GM12878 (cell line): Measurements from ENCODE around the gene FCER1G. TPM values are rescaled to one million over a fixed set of nuclear protein-coding genes. Genes with fewer than 3 reads are reported as not detected.

Experiments
- BHLHE40 ChIP-seq, 2 experiments: fragments of 450-650 bp in 1 of 2; IDR thresholded peaks; 2 replicates each; pipeline ENCODE4 v1.6.1; 2011 to 2017; ENCODE audit warnings: low read depth in 2 of 2, borderline replicate concordance in 1 of 2, improper control_type of control experiment in 1 of 2, low read length in 1 of 2, mild to moderate bottlenecking in 1 of 2
- CBX3 ChIP-seq: fragments of 200-600 bp; sonication (generic); IDR thresholded peaks from 2 replicates; pipeline ENCODE4 v1.6.1; 2016; ENCODE audit warnings: low read depth, borderline replicate concordance
- CHD2 ChIP-seq: IDR thresholded peaks from 2 replicates; pipeline ENCODE4 v1.6.1; 2011; ENCODE audit warnings: low read depth, low read length, improper control_type of control experiment, borderline replicate concordance
- CHD4 ChIP-seq: fragments of 200-600 bp; sonication (generic); IDR thresholded peaks from 2 replicates; pipeline ENCODE4 v1.6.1; 2016; ENCODE audit warnings: mild to moderate bottlenecking
- DPF2 ChIP-seq: fragments of 450-650 bp; IDR thresholded peaks from 2 replicates; pipeline ENCODE4 v1.6.1; 2017; ENCODE audit warnings: mild to moderate bottlenecking
- HDGF ChIP-seq: fragments of 450-650 bp; IDR thresholded peaks from 2 replicates; pipeline ENCODE4 v1.6.1; 2016; ENCODE audit warnings: antibody characterized with exemption
- JUND ChIP-seq: IDR thresholded peaks from 2 replicates; pipeline ENCODE4 v1.6.1; 2012; ENCODE audit warnings: low read depth, mild to moderate bottlenecking, low read length, improper control_type of control experiment, moderate library complexity
- MAX ChIP-seq: IDR thresholded peaks from 2 replicates; pipeline ENCODE4 v1.6.1; 2012; ENCODE audit warnings: low read depth, low read length, improper control_type of control experiment
- MTA2 ChIP-seq: fragments of 450-650 bp; IDR thresholded peaks from 2 replicates; pipeline ENCODE4 v1.6.1; 2016; ENCODE audit warnings: low read depth, mild to moderate bottlenecking, moderate library complexity
- MYB ChIP-seq: fragments of 150-350 bp; IDR thresholded peaks from 2 replicates; pipeline ENCODE4 v1.6.1; 2014; ENCODE audit warnings: mild to moderate bottlenecking, low read depth, low read length, borderline replicate concordance
- NFYA ChIP-seq: IDR thresholded peaks from 2 replicates; pipeline ENCODE4 v1.6.1; 2011; ENCODE audit warnings: low read depth, mild to moderate bottlenecking, low read length, improper control_type of control experiment, borderline replicate concordance
- YY1 ChIP-seq: IDR thresholded peaks from 2 replicates; pipeline ENCODE4 v1.6.1; 2011; ENCODE audit warnings: low read depth, mild to moderate bottlenecking, low read length
- polyA plus RNA-seq, 11 experiments: library from polyadenylated mRNA; depleted of rRNA in 4 of 11; unstranded in 6 of 11; stranded (reverse) in 5 of 11; fragments of >200 nt; fragmentation: Nextera tagmentation in 4 of 11; fragmentation: Illumina TruSeq in 1 of 11; extraction: Ambion mirVana in 4 of 11; extraction: Trizol in 1 of 11; gene quantifications; 1 replicate in 1 of 11; 2 replicates in 10 of 11; pipeline versions ENCODE4 v1.2.1 to v1.2.3, GENCODE V29; 2011 to 2016; ENCODE audit warnings: inconsistent platforms in 2 of 11, missing spikeins in 2 of 11, low read depth in 1 of 11
- total RNA-seq, 4 experiments: library from RNA; depleted of rRNA in 3 of 4; stranded (reverse); fragments of >200 nt in 3 of 4; fragmentation: Illumina TruSeq in 1 of 4; extraction: Trizol in 1 of 4; gene quantifications; 2 replicates each; pipeline versions ENCODE4 v1.2.1 to v1.2.3, GENCODE V29; 2013 to 2021
- TF ChIP-seq, protein P1 (sequence below): fragments of 450-650 bp; IDR thresholded peaks from 2 replicates; pipeline ENCODE4 v1.6.1; 2017; ENCODE audit warnings: mild to moderate bottlenecking, moderate library complexity

FCER1G gene
- total and polyA plus RNA-seq, 10 of the 15 experiments (the other 5 are each of a cell fraction or from before 2014, with no cell fraction given) = 0.40 to 1.9 (median 0.89) TPM

DNA sequence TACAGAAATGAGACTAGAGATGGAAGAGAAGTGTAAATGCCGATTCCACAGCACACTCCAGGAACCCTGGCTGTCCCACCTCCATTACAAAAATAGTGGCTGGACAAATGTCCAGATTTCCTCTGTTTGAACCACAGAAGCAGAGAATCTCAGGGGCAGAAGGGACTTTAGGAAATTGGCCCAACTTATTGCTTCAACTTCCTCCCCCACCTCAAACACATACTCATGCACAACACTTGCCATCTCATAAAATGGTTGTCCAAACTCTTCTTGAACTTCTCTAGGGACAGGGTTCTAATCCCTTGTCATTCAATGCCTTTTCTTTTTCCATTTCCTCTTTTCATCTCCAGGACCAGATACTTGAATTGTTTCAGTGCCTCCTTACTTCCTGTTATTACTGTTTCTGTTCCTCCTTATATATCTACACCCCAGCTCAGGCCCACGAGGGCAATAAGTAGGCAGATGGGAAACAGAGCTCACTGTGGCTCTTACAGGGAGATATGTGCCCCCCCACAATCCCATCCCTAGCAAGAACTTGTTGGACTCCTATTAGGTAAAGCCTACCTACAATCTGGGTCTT lies 29.3 kb upstream of the FCER1G start (continued):
- TF ChIP-seq CBX3 (no peak), DPF2 (peak; percentile 87; the same call in 1 of the 2 replicates), MTA2 (peak; percentile 66), MAX (no peak), MYB (no peak), CHD4 (no peak), NFYA (no peak), JUND (no peak), CHD2 (no peak), HDGF (no peak; the same call in none of the 2 replicates), BHLHE40 (IDR thresholded peaks at IDR 0.05; ENCODE audit: borderline replicate concordance in 1 of 2, low read depth in 2 of 2, low read length in 1 of 2) (no peak), YY1 (no peak)
- TF ChIP-seq, protein P1, sequence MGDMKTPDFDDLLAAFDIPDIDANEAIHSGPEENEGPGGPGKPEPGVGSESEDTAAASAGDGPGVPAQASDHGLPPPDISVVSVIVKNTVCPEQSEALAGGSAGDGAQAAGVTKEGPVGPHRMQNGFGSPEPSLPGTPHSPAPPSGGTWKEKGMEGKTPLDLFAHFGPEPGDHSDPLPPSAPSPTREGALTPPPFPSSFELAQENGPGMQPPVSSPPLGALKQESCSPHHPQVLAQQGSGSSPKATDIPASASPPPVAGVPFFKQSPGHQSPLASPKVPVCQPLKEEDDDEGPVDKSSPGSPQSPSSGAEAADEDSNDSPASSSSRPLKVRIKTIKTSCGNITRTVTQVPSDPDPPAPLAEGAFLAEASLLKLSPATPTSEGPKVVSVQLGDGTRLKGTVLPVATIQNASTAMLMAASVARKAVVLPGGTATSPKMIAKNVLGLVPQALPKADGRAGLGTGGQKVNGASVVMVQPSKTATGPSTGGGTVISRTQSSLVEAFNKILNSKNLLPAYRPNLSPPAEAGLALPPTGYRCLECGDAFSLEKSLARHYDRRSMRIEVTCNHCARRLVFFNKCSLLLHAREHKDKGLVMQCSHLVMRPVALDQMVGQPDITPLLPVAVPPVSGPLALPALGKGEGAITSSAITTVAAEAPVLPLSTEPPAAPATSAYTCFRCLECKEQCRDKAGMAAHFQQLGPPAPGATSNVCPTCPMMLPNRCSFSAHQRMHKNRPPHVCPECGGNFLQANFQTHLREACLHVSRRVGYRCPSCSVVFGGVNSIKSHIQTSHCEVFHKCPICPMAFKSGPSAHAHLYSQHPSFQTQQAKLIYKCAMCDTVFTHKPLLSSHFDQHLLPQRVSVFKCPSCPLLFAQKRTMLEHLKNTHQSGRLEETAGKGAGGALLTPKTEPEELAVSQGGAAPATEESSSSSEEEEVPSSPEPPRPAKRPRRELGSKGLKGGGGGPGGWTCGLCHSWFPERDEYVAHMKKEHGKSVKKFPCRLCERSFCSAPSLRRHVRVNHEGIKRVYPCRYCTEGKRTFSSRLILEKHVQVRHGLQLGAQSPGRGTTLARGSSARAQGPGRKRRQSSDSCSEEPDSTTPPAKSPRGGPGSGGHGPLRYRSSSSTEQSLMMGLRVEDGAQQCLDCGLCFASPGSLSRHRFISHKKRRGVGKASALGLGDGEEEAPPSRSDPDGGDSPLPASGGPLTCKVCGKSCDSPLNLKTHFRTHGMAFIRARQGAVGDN = peak; percentile 69
